Ishikawa (cell line): ENCODE measurements around the gene SSH2.
A peak's percentile ranks its signal among the peaks of the same experiment; 100 is the strongest.

Experiments
- CEBPB ChIP-seq: IDR thresholded peaks from 2 replicates; pipeline ENCODE4 v1.6.1; 2012
- CREB1 ChIP-seq: IDR thresholded peaks from 2 replicates; pipeline ENCODE4 v1.6.1; 2012; ENCODE audit warnings: low read depth
- EGR1 ChIP-seq: IDR thresholded peaks from 2 replicates; pipeline ENCODE4 v1.6.1; 2012
- EP300 ChIP-seq: IDR thresholded peaks from 2 replicates; pipeline ENCODE4 v1.6.1; 2012; ENCODE audit warnings: borderline replicate concordance
- FOXM1 ChIP-seq: IDR thresholded peaks from 2 replicates; pipeline ENCODE4 v1.6.1; 2012; ENCODE audit warnings: low read depth, borderline replicate concordance
- NFIC ChIP-seq: IDR thresholded peaks from 2 replicates; pipeline ENCODE4 v1.6.1; 2012
- RAD21 ChIP-seq: IDR thresholded peaks from 2 replicates; pipeline ENCODE4 v1.6.1; 2012; ENCODE audit warnings: low read depth
- REST ChIP-seq: IDR thresholded peaks from 2 replicates; pipeline ENCODE4 v1.6.1; 2012; ENCODE audit warnings: low read depth, mild to moderate bottlenecking
- TAF1 ChIP-seq: IDR thresholded peaks from 2 replicates; pipeline ENCODE4 v1.6.1; 2012; ENCODE audit warnings: low read depth, mild to moderate bottlenecking
- TCF12 ChIP-seq: IDR thresholded peaks from 2 replicates; pipeline ENCODE4 v1.6.1; 2012; ENCODE audit warnings: low read depth
- TEAD4 ChIP-seq: IDR thresholded peaks from 2 replicates; pipeline ENCODE4 v1.6.1; 2012
- USF1 ChIP-seq: IDR thresholded peaks from 2 replicates; pipeline ENCODE4 v1.6.1; 2012
- YY1 ChIP-seq: IDR thresholded peaks from 2 replicates; pipeline ENCODE4 v1.6.1; 2012; ENCODE audit warnings: low read depth
- ZBTB7A ChIP-seq: IDR thresholded peaks from 2 replicates; pipeline ENCODE4 v1.6.1; 2012; ENCODE audit warnings: low read depth
- TF ChIP-seq, protein P1 (sequence below): IDR thresholded peaks from 2 replicates; pipeline ENCODE4 v1.6.1; 2012

Gene SSH2

DNA sequence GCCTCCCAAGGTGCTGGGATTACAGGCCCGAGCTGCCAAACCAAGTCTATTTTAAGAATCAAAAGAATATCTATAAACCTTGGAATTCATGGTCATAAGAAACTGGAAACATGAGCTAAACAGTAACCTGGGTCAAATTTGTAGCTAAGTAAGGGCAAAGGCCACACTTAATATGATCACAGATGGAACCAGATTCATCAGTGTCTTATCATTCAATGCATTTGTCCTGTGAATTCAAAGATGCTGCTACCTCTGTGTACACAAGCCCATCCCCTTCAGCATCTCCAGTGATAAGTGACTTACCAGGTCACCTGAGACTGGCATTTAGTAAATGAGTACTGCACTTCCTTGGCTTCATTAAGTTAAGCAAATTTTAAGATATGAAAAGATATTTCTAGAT lies 108.1 kb downstream of the SSH2 start:
- TF ChIP-seq TCF12 (no peak), EP300 (no peak)

DNA sequence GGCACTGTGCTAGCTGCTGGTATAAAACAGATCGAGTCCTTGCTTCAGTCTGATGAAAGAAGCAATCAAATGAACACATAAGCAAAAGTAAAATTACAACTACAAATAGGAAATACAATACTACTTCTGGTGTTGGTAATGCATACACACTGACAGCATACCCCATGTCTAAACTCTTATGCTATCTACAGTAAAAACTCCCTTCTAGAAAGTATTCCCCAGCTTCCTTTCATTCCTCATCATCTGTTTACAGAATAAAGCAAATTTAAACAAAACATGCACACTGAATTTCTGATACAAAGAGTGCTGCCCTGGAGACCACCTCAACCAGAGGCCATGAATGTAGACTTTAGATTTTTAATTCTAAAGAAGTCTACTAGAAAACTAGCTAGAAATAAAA lies 109.6 kb downstream of the SSH2 start:
- no peak for TF ChIP-seq CREB1
- no peak for TF ChIP-seq RAD21
- TF ChIP-seq ZBTB7A: no peak
- no peak for TF ChIP-seq NFIC
- TF ChIP-seq CEBPB: no peak
- TF ChIP-seq FOXM1: no peak
- TF ChIP-seq EGR1: no peak
- no peak for TF ChIP-seq YY1
- TF ChIP-seq, protein P1, sequence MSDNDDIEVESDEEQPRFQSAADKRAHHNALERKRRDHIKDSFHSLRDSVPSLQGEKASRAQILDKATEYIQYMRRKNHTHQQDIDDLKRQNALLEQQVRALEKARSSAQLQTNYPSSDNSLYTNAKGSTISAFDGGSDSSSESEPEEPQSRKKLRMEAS: no peak

DNA sequence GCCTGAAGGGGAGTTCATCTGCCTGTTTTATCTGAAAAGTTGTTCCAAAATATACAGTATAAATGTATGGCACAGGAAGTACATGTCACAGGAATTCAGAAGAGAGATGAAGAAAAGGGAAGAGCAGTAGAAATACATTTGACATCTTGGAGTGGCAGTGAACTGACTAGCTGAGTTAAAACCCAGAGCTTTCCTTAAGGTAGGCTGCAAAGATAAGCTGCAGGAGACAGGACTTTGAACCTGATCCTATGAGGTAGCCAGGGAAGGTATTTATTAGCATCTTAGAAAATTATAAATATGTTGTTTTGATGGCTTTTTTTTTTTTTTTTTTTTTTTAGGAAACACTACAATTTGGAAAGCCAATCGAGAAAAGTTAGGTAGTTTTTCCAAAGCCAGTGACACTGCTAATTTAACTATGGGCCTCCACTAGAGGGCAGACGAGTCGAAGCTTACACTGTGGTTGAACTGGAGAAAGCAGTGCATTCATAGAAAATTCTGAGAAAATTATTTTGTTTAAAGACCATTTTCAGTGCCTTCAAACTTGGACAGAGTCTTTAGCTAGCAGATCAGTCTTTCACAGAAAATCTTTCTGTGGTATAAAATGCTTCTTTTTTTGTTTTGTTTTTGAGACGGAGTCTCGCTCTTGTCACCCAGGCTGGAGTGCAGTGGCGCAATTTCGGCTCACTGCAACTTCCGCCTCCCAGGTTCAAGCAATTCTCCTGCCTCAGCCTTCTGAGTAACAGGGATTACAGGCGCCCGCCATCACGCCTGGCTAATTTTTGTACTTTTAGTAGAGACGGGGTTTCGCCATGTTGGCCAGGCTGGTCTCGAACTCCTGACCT lies 122.3 kb downstream of the SSH2 start:
- TF ChIP-seq CREB1 (no peak), RAD21 (peak; percentile 90), USF1 (no peak)

GRCh38 chr17:29802246-29802645 lies 127.8 kb downstream of the SSH2 start:
- TF ChIP-seq USF1: no peak
- TF ChIP-seq EP300: no peak
- TF ChIP-seq REST: no peak
- TF ChIP-seq CREB1: no peak
- TF ChIP-seq RAD21: no peak
- TF ChIP-seq NFIC: no peak
- no peak for TF ChIP-seq FOXM1
- no peak for TF ChIP-seq EGR1
- TF ChIP-seq TAF1: no peak
- no peak for TF ChIP-seq TEAD4
- no peak for TF ChIP-seq YY1
- TF ChIP-seq, protein P1: no peak
- no peak for TF ChIP-seq ZBTB7A
- TF ChIP-seq CEBPB: no peak
- TF ChIP-seq TCF12: no peak

DNA sequence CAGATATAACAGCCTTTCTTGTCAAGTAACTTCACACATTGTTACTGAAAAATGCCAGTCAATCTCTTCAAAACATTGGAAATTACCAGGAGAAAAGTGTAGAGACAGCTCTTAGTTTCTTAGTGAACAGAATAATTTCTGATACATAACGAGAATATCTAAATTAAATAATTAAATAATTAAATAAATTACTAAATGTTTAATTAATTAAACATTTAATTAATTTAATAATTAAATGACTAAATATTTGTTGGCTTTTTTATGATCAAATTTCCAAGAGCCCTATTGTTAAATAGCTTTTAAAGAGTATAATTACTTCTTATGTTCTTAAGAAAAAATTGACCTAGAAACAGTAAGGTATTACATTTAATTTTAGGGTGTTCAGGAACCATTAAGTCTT lies 129.6 kb downstream of the SSH2 start:
- TF ChIP-seq EP300 (no peak), TCF12 (no peak), FOXM1 (no peak), TAF1 (no peak), REST (no peak), RAD21 (no peak), CEBPB (no peak), USF1 (no peak), CREB1 (no peak)
- TF ChIP-seq, protein P1: no peak

GRCh38 chr17:29796652-29797051 lies 133.4 kb downstream of the SSH2 start:
- no peak for TF ChIP-seq NFIC
